Measurements from ENCODE around the gene REC114.

The REC114 gene

DNA sequence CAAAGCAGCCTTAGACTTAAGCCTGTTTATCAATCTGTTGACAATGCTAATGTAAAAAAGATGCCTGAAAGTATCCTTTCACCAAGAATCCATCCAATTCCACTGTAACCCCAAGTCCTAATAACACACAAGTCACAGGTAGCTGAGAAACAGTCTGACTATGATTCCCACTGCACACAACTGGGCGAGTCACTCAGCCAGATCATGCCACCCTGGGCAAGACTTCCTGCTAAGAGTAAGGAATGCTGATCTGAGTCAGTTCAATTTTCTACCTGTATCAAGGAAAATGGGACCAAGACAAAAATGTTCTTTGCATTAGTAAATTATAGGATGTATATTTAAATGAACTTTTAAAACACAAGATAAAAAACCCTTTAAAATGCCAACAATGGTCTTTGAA, 157.0 kb downstream of the REC114 start:
- DNase-seq (ENCODE audit: insufficient read length, low spot score) = peak; percentile 13
- FAIRE-seq = no peak

DNA sequence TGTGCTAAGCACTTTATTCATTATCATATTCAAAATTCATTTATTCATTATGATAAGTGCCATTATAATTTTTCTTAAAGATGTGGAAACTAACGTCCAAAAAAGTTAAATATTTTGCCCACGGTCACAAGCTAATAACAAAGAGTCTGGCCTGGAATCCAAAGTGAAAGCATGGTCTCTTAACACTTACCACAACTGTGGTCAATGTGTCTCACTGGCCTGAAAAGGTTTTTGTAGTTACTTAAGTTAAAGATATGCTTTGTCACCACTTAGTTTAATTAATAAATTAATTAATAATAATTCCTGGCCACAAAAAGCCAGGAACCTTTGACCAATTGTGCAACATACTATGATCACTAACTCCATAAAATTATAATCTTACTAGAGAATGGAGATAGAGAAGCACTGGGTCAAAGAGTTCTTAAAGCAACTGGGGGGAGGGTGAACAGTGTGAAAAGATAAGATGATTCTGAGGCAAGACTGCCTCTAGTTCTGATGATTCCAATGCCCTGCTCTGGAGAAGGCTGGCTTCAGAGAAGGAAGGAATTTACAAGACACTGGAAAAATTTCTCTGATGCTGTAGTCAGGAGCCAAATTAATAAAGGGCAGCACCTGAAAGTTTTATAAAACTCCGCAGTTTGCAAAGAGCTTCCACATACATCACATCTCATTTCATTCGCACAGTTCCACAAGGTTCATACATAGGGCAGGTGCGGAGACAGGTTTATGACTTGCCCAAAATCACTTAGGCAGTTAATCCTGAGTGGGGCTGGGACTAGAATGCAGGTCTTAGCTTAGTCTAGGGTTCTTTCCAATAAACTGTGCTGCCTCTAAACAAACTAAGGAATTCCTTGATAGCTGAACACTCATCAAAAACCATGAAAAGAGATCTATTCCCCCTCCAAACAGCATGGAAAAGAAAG, 157.7 kb downstream of the REC114 start:
- FAIRE-seq = no peak

DNA sequence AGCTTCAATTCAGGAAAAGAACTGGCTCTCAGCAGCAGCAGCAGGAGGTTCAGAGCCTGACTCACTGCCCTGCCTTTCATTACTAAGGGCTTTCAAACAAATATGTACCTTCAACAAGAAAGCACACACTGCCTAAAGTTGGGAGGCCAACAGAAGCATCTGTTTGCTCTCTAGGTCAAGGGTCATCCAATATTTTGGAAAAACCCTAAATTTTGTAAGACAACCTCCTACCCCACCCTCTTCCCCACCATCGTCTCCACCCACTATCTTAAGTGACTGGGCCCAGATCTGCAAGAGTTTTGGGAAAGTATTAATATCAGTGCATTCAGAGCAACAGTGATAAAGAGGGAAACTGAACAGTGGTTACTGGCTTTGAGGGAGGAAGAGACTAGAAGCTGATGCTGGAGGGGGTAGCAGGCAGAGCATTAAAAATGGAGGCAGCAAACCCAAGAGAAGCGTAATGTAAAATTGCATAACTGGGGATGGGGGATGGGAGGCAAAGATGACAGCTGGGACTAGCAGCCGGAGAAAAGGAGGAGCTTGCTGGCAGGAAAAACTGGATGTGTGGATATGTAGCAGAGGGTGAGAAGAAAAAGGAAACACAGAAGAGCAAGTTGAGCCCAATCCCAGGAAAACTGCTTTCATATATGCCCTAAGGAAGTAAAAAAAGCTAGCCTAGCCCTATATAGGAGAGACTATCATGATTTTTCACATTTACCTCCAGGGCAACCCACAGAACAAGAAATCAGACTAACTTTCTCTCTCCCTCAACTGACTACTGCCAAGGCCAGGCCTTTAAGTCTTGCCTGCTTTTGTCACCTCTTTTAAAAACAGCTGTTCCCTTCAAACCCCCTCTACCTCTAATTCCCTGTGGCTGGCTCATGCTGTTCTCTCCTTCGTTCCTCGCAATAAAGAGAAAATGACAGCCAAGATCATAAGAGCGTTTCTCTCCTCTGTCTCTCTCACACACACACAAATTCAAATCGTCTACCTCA, 158.8 kb downstream of the REC114 start:
- DNase-seq (ENCODE audit: insufficient read length, low spot score) = no peak
- FAIRE-seq = no peak

More for the DNA sequence above, 157.7 kb downstream of the REC114 start:
- DNase-seq (ENCODE audit: insufficient read length, low spot score) = no peak

DNA sequence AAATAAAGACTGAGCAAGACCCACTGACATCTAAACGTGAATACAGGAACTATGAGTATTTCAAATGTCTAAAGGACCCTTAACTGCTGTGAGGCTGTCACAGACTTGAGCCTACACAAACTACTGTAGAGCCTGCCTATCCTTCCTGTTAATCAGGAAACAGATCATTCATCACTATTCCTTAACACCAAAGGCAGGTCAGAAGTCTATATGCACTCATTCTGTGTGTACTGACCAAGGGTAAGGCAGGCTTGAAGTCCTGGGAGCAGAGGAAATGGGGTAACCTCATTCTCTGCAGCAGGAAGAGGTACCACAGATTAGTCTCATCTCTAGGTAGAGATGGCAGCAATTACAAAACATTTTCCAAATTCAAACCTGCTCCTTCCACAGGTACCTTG, 159.5 kb downstream of the REC114 start:
- FAIRE-seq = no peak
- DNase-seq (ENCODE audit: insufficient read length, low spot score) = no peak

DNA sequence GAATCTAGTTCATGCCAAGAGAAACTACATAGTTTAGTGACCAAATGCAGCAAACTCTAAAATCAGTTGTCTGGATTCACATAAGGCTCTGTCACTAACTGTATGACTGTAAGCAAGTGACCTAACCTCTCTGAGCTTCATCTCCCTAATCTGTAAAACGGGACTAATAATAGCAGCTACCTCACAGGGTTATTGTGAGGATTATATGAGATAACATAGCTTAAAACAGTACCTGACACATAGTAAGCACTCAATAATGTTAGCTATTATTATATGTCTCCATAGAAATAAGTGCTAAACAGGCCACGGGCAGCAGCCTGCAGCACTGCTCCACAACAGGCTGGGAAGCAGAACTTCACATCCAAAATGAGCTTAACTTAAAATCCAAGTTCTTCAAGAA, 160.0 kb downstream of the REC114 start:
- DNase-seq (ENCODE audit: insufficient read length, low spot score) (no peak), FAIRE-seq (no peak)

DNA sequence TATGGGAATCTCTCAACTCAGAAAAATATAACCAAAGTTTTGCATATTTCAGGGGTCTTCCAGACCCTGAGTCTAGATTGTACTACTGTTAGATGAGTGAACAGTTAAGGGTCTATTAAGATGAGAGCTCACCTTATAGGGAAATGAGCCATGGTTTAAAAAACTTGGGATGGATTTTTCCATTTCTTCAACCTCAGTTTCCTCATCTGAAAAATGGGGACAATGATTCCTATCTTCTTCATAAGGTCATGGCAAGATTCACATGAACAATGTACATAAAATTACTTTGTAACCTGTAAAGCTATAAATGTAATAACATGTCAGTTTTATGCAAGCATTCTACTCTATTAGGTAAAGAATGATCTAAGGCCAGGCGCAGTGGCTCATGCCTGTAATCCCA, 161.5 kb downstream of the REC114 start:
- FAIRE-seq (no peak), DNase-seq (ENCODE audit: insufficient read length, low spot score) (no peak)

DNA sequence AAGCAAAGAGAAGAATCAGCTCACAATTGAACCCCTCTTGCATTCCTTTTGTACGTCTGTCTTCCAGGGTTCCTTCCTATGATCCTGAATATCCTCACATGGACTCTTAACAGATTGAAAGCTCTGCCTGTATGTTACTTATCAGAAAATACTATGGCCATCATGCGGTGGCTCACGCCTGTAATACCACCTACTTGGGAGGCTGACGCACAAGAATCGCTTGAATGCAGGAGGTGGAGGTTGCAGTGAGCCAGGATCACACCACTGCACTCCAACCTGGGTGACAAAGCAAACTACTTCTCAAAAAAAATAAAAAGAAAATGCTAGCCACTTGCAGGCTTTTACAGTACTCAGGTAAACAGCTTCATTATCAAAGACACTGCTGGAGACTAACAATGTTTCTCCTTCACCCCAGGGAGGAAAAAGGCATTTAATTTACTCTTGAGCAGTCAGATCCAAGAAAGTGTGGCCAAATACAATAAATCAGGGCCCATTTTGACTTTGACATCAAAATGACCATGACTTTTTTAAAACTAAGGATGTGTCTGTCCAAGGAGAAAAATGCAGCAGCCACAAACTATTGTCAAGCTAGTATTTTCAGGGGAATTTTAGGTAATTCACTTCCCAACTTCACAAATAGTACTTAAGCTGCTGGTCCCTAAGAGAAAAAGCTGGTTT, 162.9 kb downstream of the REC114 start:
- FAIRE-seq (no peak), DNase-seq (ENCODE audit: insufficient read length, low spot score) (no peak)

DNA sequence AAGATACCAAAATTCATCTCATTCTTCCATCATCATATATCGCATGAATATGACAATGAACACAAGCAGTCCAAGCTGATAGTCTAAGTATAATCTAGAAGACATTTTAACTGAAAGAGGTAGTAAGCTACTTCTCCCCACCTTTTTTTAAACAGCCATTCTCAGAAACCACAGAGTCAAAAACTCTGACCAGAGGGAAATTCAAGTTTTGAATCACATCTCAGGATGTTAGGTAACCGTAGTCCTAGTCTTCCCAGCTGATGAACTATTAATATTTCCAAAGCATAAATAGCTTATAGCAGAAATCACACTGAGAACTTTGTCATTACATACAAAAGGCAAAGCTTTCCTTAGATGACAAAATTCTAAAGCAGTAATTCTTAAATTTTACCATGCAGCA, 164.4 kb downstream of the REC114 start:
- FAIRE-seq = no peak
- DNase-seq (ENCODE audit: insufficient read length, low spot score) = no peak

DNA sequence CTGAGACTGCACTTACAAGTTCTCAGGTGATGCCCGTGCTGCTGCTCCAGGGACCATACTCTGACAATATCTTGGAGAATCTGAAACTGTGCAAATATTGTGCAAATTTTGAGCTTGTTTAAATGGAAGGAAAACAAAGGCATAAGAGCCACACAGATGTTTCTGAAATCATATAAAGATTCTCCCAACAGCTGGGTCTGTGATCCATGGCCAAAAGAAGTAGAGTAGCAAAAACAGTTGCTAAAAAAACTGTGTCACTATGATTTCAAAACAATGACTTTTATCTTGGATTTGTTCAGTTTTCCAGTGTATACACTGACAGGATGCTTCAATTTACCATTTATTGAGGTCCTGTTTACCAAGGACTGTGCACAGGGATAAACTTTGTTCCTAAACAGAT, 164.9 kb downstream of the REC114 start:
- DNase-seq (ENCODE audit: insufficient read length, low spot score) (no peak), FAIRE-seq (no peak)

DNA sequence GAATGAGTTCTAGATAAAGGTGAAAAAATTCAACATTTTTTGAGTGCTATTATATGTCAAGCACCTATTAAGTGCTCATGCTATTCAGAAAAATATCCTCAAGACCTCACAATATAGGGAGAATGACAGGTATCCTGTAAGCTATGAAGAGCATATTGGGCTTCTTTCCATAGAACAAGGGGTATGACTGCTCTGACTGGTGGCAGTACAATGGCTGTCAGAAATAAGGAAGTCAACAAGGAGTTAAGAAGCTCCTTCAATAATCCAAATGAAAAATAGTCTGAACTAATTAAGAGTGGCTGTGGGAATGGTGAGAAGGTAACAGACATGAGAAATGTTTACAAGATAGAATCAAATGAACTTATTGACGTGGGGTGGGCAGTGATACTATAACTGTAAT, 165.5 kb downstream of the REC114 start:
- FAIRE-seq (no peak), DNase-seq (ENCODE audit: insufficient read length, low spot score) (no peak)

DNA sequence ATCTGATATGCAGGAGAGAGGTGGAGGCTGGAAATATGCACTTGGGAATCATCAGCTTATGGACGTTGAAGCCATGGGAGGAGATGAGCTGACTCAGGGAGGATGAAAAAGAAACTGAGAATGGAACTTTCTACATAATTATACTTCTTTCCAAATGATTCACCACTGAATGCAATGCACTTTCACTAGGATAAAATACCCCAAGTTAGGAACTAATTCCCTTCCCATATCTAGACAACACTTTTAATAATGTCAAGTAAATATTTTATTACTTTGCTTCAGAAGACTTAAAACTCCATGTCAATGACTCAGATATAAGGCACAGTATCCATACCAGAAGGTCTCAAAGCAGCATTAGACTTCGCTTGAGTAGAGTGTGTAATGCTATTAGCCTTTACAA, 166.0 kb downstream of the REC114 start:
- no peak for FAIRE-seq
- DNase-seq (ENCODE audit: insufficient read length, low spot score) = no peak
